GM06990 (cell line): Measurements from ENCODE around the gene MBD3L1.

Source experiments
- DNase-seq: peaks from one replicate; pipeline ENCODE4 v3.0.0-alpha.2; 2011; ENCODE audit not compliant: insufficient read length; ENCODE audit errors: extremely low read depth
- H3K27me3 ChIP-seq: replicated peaks from 2 replicates; pipeline ENCODE4 v1.6.0; 2011; ENCODE audit warnings: low read length; ENCODE audit not compliant: control insufficient read depth, insufficient read depth
- H3K36me3 ChIP-seq: 2 replicates; pipeline ENCODE4 v1.5.1; 2011; ENCODE audit warnings: low read length; ENCODE audit not compliant: control insufficient read depth, insufficient read depth
- H3K4me3 ChIP-seq: replicated peaks from 2 replicates; pipeline ENCODE4 v1.5.1; 2011; ENCODE audit warnings: low read depth, mild to moderate bottlenecking, control low read depth, low read length
- CTCF ChIP-seq: IDR thresholded peaks from 2 replicates; pipeline ENCODE4 v1.5.1; 2011; ENCODE audit warnings: low read length, control low read depth, mild to moderate bottlenecking, inconsistent platforms; ENCODE audit not compliant: insufficient read depth, poor library complexity, severe bottlenecking

MBD3L1 gene

GRCh38 chr19:8831832-8832131 is 395 bp upstream of the MBD3L1 start:
- peak overlapping the region; percentile 90 for H3K4me3 ChIP-seq
- no peak for DNase-seq
- H3K36me3 ChIP-seq = no peaks in the 10 kb centered on the region
- no peak for TF ChIP-seq CTCF
- no peaks in the 10 kb centered on the region for H3K27me3 ChIP-seq

- TF ChIP-seq CTCF = no peak
- no peak for DNase-seq
- no peak overlapping the region for H3K4me3 ChIP-seq
- no peaks in the 10 kb centered on the region for H3K36me3 ChIP-seq
- no peaks in the 10 kb centered on the region for H3K27me3 ChIP-seq
Observed at GRCh38 chr19:8835446-8835845, 3.3 kb downstream of the MBD3L1 start.

GRCh38 chr19:8835877-8836276 is 3.7 kb downstream of the MBD3L1 start:
- Histone ChIP-seq H3K27me3 (no peaks in the 10 kb centered on the region), H3K36me3 (no peaks in the 10 kb centered on the region), H3K4me3 (no peak overlapping the region)
- DNase-seq = no peak
- TF ChIP-seq CTCF = no peak

- Histone ChIP-seq H3K4me3 (no peak overlapping the region), H3K36me3 (no peaks in the 10 kb centered on the region), H3K27me3 (no peaks in the 10 kb centered on the region)
- DNase-seq = no peak
- no peak for TF ChIP-seq CTCF
Observed at GRCh38 chr19:8840708-8841107, 8.5 kb downstream of the MBD3L1 start.

- Histone ChIP-seq H3K36me3 (no peaks in the 10 kb centered on the region), H3K4me3 (no peak overlapping the region), H3K27me3 (no peaks in the 10 kb centered on the region)
- TF ChIP-seq CTCF = no peak
- no peak for DNase-seq
Observed at GRCh38 chr19:8846819-8847218, 14.6 kb downstream of the MBD3L1 start.

GRCh38 chr19:8849232-8849631 is 17.1 kb downstream of the MBD3L1 start:
- no peak for DNase-seq
- H3K36me3 ChIP-seq = no peaks in the 10 kb centered on the region
- no peaks in the 10 kb centered on the region for H3K27me3 ChIP-seq
- H3K4me3 ChIP-seq = no peak overlapping the region
- no peak for TF ChIP-seq CTCF
